GM21576 (cell line): ENCODE data around the gene REPS2.

ENCODE experiments used
- ATAC-seq: cut with Tn5 transposase; IDR thresholded peaks from one replicate; pipeline ENCODE4 v1.9.1; 2021; ENCODE audit warnings: mild to moderate bottlenecking, moderate library complexity; ENCODE audit not compliant: unreplicated experiment

REPS2 gene

DNA sequence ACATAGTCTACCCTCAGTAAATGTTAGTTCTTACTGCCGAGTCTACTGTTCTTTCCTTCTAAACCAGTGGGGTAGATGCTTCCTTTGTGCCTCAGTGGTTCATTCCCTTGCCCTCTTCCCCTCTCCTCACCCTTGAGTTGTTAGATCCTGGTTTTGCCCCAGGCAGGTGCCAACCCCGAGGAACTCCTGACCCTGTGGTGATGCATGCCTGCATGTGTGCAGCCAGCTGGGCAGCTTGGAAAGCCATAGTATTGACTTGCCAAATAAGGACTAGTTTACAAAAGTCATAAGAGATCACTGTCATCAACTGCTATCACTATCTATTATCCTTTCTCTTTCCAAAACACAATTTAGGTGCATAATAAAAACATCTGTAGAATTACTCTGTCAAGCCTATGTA lies 50.9 kb downstream of the REPS2 start:
- no peak for ATAC-seq

DNA sequence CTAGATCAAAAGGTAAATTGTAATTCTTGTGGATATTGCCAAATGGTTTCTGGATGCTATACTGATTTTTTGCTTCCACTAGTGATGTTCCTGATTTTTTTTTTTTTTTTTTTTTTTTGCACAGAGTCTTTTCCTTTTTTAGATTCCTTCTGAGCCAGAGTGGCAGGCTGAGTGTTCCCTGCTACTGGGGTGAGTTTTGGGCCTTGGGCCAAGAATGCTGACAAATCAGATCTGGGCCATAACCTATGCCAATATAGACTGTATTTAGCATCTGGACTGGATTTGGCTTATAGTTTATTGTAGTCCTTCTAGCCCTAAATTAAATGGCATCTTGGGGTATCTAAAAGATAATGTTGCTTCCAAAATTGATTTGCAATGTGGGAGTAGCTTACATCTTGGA lies 52.8 kb downstream of the REPS2 start:
- no peak for ATAC-seq

DNA sequence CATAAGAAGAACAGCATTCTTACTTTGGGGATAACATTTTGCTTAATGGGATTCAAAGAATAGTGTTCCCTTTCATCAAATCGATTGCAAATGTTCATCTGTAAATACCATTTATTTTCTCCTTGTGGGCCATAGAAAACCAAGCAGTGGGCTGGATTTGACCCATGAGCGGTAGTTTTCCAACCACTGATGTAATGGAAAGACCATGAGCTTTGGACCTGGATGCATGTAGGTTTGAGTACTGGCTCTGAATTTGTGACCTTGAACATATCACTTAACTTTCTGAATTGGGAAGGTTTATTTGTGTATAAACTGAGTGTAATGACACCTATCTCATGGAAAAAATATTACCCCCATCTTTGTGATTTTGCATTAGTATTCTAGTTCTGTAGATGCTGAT lies 54.3 kb downstream of the REPS2 start:
- ATAC-seq, result no peak

DNA sequence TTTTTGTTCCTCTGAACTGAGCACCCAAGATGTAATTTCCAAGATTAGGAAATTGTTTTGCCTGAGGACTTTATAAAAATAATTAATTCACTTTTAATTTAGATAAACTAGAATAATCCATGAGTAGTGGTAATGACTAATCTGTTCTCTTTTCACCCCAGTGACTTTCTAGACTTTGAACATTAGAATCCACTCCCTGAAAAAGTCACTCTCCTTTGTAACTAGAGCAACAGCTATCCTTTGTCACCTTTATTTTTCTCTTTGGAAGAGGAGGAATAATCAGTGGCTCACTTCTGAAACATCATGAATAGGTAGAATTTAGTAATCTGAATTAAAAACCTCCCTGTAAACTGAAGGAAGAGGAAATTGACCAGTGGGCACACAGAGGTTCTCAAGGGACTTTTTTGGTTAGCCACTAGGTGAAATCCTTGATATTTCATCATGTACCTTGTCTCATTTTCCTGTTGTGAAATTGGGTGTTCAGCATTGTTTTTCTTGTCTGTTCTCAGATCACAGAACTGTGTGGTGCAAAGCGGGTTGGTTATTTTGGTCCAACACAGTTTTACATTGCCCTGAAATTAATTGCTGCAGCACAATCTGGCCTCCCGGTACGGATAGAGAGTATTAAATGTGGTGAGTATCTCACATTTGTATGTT lies 59.4 kb downstream of the REPS2 start:
- no peak for ATAC-seq

DNA sequence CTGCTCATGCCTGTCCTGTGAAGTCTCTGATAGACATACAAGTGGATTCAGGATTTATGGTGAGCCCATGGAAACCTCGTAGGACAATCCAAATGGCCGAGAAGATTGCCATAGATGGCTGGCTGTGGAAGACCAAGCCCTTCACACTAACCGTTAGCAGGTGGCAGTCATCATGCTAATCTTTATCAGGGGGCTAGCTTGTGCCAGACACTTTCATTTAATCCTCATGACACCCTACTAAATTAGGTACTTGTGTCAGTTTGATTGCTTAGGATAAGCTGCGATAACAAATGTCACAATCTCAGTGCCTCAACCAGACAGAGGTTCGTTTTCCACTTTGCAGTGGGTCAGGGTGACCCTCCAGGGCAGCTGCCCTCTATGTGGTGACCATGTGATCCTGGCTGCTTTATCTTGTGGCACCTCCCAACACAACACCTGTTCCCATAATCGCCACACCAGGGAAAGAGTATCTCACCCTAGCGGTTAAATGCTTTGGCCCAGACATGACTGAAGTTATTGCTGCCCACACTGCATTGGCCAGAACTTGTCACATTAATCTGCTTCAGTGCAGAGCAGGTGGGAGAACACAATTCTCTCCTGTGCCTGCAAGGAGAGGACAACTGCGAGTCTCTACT lies 60.8 kb downstream of the REPS2 start:
- ATAC-seq, result no peak

DNA sequence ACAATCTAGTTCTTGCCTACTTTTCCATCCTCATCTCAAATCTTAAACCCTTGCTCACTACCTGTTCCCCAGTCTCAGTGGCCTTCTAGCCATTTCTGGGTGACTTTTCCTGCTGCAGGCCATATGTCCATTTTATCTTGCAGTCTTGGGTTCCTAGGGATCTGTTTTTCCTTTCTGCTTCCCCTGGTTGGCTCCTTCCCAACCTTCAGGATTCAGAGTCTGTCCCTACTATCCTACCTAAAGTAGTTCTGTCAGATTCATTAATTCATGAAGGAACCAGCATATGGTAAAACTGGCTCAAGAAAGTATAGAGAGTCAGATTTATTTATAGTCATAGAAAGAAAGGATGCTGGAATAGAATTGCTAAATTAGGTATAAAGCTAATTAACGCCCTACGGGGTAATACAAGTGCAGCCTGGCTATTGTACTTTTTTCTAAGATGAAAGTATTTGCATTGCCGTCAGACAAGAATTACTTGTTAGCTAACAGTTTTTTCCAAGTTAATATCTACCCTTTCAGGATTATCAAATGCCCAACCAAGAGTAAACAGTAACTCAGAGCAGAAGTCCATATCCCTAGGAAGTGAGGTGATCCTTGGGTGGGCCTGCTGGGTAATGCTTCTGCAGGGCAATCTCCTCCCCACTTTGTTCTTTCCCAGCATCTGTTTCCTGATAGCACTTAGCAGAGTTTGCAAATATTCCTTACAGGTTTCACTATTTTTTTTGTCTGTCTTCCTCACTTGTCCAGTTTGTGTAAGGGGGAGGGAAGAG lies 63.6 kb downstream of the REPS2 start:
- no peak for ATAC-seq

DNA sequence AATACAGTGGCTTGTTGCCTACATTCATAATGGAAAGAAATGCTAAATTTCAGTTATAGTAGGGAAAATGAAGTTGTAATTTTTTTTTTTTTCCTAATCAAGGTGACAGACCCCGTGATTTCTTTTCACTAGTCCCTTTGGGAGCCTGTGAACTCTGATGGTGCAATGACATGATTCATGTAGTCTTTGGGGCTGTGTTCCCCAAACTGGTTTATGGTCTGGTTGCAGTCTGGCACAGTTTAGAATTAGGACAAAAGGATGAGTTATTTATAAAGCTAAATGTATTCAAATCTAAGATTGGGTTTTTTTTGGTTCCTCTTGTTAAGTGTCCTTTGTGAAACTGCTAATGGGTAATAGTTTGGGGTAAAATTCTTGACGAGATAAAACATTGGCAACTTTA lies 66.0 kb downstream of the REPS2 start:
- ATAC-seq, result no peak

DNA sequence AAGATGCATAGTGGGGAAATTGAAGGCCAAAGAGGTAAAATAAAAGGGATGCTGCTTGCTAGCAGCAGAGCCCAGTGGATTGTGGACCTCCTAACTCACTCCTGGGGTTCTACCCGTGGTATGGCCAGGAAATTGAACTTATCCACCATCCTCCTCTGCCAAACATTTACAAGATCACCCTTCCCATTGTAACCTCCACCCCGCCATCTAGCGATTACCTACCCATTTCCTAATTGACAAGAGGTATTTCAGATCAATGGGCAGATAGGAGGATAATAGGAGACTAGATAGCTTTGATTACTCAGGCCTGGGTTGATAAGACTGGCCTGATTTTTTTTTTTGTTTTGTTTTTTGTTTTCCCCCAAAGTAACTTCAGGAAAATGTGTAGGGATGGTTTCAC lies 67.8 kb downstream of the REPS2 start:
- ATAC-seq, result no peak

DNA sequence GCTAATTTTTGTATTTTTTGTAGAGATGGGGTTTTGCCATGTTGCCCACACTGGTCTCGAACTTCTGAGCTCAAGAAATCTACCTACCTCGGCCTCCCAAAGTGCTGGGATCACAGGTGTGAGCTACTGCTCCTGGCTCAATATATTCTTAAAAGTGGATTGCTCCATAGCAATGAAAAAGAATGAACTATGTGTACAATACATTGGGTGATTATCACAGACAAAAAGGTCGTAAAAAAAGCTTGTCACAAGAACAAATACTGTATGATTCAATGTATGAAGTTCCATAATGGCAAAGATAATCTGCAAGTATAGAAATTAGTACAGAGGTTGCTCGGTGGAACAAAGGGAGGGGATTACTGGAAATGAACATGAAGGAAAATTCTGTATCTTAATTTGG lies 70.7 kb downstream of the REPS2 start:
- ATAC-seq, result no peak

DNA sequence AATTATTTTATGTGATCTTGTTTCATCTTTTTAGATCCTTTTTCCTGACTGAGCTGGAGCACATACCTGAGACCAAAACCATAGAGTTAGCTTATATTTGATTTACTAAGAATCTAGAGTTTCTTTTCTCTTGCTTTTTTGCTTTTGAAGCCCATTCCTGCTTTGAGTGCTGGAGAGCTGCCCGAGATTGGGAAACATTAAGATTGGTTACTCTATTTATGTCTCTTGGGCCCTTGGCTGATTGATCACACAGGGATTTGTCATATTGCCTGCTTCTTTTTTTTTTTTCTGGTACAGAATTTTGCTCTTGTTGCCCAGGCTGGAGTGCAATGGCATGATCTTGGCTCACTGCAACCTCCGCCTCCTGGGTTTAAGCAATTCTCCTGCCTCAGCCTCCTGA lies 73.9 kb downstream of the REPS2 start:
- ATAC-seq, result no peak

DNA sequence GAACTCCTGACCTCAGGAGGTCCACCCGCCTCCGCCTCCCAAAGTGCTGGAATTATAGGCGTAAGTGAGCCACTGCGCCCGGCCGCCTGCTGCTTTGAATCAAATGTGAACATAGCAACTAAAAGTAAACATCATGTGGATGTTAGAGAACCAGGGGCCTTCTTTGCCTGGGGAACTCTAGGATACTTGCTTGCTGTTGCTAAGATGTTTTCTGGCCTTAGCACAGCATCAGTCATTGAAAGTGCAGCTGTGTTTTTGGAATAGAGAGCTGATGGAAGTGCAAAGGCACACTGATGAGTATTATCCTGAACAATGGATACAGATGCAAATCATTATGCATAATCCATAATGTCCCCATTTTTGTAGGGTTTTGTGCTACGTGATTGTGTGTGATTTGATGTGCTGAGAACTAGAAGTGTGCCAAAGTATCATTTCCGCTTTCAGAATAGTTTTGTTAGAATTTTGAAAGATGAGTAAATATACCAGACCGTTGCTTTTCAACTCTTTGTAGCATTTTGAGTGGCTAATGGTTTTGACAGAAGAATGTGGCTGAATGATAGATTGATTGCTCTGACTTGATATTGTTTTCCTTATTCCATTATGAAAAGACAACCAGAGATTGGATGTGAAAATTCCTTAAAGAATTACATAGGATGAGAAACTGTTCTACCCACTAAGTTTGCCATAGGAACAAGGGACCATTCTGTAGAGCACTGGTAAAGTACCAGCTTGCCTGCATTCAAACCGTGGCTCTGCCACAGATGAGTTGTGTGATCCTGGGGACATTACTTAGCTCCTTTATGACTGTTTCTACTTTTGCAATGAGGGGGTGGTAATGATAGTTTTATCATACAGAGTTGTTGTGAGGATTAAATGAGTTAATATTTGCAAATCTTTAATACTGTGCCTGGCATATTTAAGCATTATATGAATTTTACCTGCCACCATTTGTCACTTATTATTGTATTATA lies 74.7 kb downstream of the REPS2 start:
- ATAC-seq, result no peak

DNA sequence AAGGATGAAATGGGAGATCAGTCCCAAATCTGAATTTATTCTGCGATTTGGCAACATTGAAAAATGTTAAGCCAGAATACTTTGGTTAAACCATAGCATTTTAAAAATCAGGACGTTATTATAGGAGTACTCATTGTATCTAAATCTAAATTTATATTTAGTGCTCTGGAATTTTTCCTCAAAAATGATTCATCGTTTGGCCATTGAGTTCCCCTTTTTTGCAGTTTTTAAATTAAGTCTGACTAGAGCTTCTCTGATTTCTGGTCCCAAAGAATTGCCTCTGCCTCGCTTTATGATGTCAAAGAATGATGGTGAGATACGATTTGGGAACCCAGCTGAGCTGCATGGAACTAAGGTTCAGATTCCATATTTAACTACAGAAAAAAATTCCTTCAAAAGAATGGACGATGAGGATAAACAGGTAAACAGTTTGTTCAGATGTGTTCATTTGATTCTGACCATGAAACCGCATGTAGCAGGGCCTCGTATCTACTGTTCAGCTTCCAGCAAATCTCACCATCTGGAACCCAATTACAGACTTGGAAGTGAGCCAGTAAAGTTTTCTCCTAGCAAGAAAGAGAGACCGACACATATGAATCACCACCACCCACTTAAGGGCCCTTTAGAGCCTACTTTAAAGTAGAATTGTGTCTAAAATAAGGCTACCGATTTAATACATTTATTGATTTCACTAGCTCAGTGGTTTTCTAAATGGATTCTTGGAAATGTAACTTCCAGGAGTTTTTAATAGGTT lies 75.6 kb downstream of the REPS2 start:
- no peak for ATAC-seq

DNA sequence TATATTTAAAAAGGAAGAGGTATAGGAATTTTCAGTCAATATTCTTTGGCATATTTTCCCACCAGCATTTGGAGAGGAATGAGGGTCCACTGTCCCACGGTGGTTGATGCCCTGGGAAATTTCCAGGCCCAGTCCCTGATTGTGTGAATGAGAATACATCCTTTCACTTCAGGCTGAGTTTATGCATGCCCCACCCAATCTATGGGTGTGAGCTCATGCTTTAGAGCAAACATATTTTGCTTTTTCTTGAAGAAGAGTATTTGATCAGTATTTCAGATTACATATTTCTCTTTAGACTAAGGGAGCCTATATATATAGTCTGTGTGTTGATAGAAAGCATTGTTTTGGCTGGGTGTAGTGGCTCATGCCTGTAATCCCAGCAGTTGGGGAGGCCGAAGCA lies 77.2 kb downstream of the REPS2 start:
- no peak for ATAC-seq

DNA sequence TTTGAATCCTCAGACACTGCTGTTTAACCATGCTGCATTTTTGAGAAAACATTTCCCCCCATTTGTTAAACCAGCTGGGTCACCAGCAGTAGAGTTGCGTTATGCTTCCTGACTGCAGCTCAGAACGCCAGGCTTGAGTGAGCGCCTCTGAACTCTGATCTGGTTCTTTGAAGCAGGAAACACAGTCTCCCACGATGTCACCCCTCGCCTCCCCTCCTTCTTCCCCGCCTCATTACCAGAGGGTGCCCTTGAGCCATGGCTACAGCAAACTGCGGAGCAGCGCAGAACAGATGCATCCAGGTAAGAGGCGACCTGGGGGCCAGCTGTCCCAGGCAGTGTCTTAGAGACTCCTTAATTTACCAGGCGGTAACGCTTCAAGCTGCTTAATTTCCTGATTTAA lies 78.4 kb downstream of the REPS2 start:
- no peak for ATAC-seq

DNA sequence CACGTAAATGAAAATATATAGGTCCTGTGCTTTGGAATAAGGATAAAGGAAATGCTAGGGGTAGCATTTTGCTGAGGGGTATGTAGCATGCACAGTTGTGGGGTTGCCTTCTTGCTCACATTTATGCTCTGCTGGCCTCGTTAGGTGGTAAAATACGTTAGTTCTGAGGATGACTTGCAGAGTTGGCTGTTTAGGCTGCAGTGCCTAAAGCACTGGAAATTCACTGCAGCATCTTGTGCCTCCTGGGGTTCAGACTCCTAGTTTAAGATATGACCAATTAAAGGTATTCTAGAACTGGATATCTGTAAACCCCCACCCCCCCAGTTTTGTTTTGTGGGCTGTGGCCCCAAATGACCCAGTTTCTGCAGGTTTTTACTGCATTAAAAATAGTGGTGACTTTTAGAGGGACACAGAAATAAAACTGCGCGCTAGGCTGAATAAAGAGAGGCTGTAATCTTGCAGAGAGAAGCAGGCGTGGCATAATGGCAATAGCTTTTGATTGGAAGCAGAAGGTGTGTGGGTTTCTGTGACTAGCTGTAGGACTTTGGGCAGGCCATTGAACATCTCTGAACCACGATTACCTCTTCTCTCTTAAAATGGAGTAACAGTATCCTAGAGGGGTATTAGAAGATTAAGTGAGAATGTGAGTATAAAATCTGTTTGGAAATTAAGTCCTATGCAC lies 79.3 kb downstream of the REPS2 start:
- ATAC-seq, result no peak

DNA sequence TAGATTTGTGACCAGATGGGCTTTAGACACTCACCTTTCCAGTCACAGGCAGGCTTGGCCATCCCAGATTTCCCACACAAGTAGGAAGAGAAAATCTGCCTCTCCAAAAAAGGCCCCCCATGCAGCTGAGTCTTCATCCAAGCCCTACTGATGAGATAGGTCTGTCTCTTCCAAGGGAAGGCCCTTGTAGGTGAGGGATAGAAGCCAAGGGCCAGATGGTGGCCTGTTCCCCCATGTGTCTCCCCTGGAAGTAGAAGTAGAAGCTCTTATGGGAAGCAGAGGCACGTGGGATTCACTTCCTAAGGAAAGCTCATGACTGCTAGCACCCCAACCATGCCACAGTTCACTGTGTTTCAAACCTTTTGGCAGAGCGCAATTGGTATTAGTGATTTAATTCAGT lies 81.5 kb downstream of the REPS2 start:
- ATAC-seq, result no peak

DNA sequence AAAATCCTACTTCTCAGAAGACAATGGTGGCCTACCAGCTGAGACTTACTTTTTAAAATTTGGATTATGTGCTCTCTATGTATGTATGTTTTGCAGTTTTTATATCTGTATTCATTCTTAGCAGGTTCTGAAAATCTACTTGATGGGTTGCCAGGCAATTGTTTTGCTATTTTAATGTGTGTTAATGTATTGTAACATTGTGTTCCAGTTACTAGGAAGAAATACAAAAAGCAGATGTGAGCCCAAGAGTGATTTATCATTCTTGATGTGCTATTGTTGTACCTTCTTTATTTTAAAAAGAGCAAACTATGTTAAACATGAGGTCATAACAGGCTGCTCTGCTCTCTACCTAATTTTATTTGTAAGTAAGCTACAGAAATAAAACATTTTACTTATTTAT lies 81.9 kb downstream of the REPS2 start:
- no peak for ATAC-seq

DNA sequence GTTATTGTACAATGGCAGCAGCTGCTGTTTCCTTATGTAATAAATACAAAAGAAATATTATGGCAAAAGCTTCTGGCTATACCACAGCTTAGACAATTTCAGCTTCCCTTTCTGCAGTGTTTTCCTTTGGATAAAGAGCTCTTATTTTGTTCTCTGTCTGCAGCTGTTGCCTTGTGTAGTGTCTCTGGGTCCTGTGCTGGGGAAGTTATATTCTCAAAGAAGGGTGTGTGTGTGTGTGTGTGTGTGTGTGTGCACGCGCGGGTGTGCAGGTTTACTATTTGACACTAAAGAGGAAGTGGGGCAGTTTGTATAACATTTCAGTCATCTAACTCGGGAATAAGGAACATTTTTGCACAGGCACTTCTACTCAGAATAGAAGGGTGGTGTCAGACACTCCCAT lies 83.6 kb downstream of the REPS2 start:
- no peak for ATAC-seq

DNA sequence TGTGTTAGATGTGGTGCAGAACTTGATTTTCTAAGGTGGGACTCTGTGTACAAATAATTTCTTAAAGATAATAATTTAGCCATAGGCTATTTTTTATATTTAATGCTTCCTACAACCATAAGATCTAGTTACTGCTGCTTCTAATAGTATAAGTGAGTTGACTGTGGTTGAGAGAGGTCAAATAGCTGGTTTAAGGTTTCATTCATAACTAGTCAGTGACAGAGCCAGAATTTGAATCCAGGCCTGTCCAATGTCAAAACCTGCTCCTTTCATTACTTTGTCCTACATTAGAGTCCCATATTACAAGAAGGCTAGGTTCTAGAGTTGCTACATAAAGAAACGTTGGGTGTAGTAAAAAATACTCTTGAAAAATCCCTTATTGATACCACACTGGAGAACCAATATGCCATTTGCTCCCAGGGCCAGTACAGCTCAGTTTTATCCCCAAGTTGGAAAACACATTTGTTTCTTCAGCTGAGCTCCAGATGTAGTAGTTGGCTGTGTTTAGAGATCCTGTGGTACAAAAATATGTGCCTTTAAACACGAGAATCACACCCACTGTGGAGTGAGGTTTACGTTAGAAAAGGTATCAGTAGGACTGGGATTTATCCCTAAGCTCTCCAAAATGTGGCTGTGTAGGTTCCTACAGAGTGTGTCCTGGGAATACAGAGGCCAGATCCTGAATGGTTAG lies 84.3 kb downstream of the REPS2 start:
- no peak for ATAC-seq
